Measurements from ENCODE around the gene SLC9C1. TPM values are rescaled to one million over a fixed set of nuclear protein-coding genes. Genes with fewer than 3 reads are reported as not detected.

The SLC9C1 gene
- total and polyA plus RNA-seq, 2 donors (not counting 1 experiment from before 2014, with no cell fraction given) = under 0.01 TPM; not detected in 1

GRCh38 chr3:112315791-112316190 lies 21.8 kb upstream of the SLC9C1 start:
- no peaks in the 10 kb centered on the region for H3K4me1 ChIP-seq (ENCODE audit: control insufficient read depth, extremely low read depth, insufficient read depth, low read length)
- H2AFZ ChIP-seq (ENCODE audit: low read length) = no peak overlapping the region
- H3K9ac ChIP-seq (ENCODE audit: insufficient read depth, low read length) = no peak overlapping the region
- no peaks in the 10 kb centered on the region for H3K36me3 ChIP-seq (ENCODE audit: control insufficient read depth, insufficient read depth, low read length)
- no peak for DNase-seq (ENCODE audit: low read depth in 2 of 2)
- H3K4me3 ChIP-seq (replicated peaks in 1 of 4; ENCODE audit: control extremely low read depth in 1 of 4, insufficient read depth in 1 of 4, low read depth in 3 of 4, low read length in 4 of 4) = no peak overlapping the region
- H3K27ac ChIP-seq (ENCODE audit: insufficient read depth, low read length) = no peak overlapping the region
- TF ChIP-seq, protein P1, sequence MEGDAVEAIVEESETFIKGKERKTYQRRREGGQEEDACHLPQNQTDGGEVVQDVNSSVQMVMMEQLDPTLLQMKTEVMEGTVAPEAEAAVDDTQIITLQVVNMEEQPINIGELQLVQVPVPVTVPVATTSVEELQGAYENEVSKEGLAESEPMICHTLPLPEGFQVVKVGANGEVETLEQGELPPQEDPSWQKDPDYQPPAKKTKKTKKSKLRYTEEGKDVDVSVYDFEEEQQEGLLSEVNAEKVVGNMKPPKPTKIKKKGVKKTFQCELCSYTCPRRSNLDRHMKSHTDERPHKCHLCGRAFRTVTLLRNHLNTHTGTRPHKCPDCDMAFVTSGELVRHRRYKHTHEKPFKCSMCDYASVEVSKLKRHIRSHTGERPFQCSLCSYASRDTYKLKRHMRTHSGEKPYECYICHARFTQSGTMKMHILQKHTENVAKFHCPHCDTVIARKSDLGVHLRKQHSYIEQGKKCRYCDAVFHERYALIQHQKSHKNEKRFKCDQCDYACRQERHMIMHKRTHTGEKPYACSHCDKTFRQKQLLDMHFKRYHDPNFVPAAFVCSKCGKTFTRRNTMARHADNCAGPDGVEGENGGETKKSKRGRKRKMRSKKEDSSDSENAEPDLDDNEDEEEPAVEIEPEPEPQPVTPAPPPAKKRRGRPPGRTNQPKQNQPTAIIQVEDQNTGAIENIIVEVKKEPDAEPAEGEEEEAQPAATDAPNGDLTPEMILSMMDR (conservative IDR thresholded peaks at IDR 0.05 in 1 of 2, IDR thresholded peaks at IDR 0.05 in 1 of 2; ENCODE audit: low read depth in 1 of 2, low read length in 2 of 2) = no peak
- TF ChIP-seq EZH2 (IDR thresholded peaks at IDR 0.05; ENCODE audit: low read length, missing control alignments) = no peak
- no peaks in the 10 kb centered on the region for H3K9me3 ChIP-seq (ENCODE audit: control insufficient read depth, insufficient read depth, low read depth, low read length)
- H3K27me3 ChIP-seq (ENCODE audit: control insufficient read depth, insufficient read depth, low read length) = no peaks in the 10 kb centered on the region
- H3K4me2 ChIP-seq (ENCODE audit: extremely low read depth, insufficient read depth, low read length) = no peak overlapping the region
- H3K79me2 ChIP-seq (ENCODE audit: control insufficient read depth, insufficient read depth, low read length) = no peaks in the 10 kb centered on the region
- H4K20me1 ChIP-seq (ENCODE audit: control insufficient read depth, extremely low read depth, insufficient read depth, low read length) = no peaks in the 10 kb centered on the region

- Histone ChIP-seq H3K4me1 (ENCODE audit: control insufficient read depth, extremely low read depth, insufficient read depth, low read length) (no peaks in the 10 kb centered on the region), H3K9me3 (ENCODE audit: control insufficient read depth, insufficient read depth, low read depth, low read length) (no peaks in the 10 kb centered on the region), H3K27me3 (ENCODE audit: control insufficient read depth, insufficient read depth, low read length) (no peaks in the 10 kb centered on the region), H3K9ac (ENCODE audit: insufficient read depth, low read length) (no peak overlapping the region), H3K36me3 (ENCODE audit: control insufficient read depth, insufficient read depth, low read length) (no peaks in the 10 kb centered on the region), H3K4me2 (ENCODE audit: extremely low read depth, insufficient read depth, low read length) (no peak overlapping the region), H2AFZ (ENCODE audit: low read length) (no peak overlapping the region), H3K27ac (ENCODE audit: insufficient read depth, low read length) (no peak overlapping the region), H3K4me3 (replicated peaks in 1 of 4; ENCODE audit: control extremely low read depth in 1 of 4, insufficient read depth in 1 of 4, low read depth in 3 of 4, low read length in 4 of 4) (no peak overlapping the region), H3K79me2 (ENCODE audit: control insufficient read depth, insufficient read depth, low read length) (no peaks in the 10 kb centered on the region), H4K20me1 (ENCODE audit: control insufficient read depth, extremely low read depth, insufficient read depth, low read length) (no peaks in the 10 kb centered on the region)
- TF ChIP-seq EZH2 (IDR thresholded peaks at IDR 0.05; ENCODE audit: low read length, missing control alignments) = no peak
- TF ChIP-seq, protein P1 (conservative IDR thresholded peaks at IDR 0.05 in 1 of 2, IDR thresholded peaks at IDR 0.05 in 1 of 2; ENCODE audit: low read depth in 1 of 2, low read length in 2 of 2) = no peak
- no peak for DNase-seq (ENCODE audit: low read depth in 2 of 2)
These were observed 20.6 kb upstream of the SLC9C1 start for GRCh38 chr3:112314649-112315048.

DNA sequence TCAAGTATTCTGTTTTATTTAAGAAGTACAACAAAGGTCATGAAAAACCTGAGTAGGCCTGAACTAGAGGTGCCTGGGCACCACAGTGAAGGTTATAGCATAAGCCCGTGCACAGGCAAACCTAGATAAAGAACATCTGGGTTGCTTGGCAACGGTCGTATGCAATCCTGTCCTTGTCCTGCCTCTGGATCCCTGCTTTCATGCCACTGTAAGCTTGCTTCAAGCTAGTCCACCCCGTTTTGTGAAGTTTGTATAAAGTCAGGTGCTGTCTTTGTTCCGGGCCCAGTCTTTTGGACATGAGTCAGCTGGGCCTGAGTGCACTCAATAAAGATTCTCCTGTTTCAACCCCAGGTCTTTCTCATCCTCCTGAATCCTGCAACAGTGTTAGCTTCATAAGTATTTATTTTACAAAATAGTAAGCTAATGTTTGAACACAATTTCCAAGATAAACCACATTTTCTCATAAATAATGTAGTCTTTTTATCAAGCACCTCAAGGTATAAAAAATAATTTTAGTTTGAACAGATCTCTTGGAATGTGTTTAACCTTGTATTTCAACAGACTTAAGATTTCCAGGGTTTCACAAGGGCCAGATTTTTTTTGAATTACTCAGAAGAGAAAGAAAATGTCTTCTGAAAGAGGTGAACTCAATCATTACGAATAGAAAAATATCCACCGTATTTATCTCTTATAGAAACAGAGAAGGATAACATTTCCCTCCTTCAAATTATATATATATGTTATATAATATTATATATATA lies 14.3 kb upstream of the SLC9C1 start:
- no peak overlapping the region for H3K9ac ChIP-seq (ENCODE audit: insufficient read depth, low read length)
- no peaks in the 10 kb centered on the region for H3K36me3 ChIP-seq (ENCODE audit: control insufficient read depth, insufficient read depth, low read length)
- no peaks in the 10 kb centered on the region for H4K20me1 ChIP-seq (ENCODE audit: control insufficient read depth, extremely low read depth, insufficient read depth, low read length)
- peaks cover 2% of the 10 kb centered on the region for H3K4me1 ChIP-seq (ENCODE audit: control insufficient read depth, extremely low read depth, insufficient read depth, low read length)
- H3K4me3 ChIP-seq (replicated peaks in 1 of 4; ENCODE audit: control extremely low read depth in 1 of 4, insufficient read depth in 1 of 4, low read depth in 3 of 4, low read length in 4 of 4) = no peak overlapping the region
- no peak overlapping the region for H2AFZ ChIP-seq (ENCODE audit: low read length)
- TF ChIP-seq EZH2 (IDR thresholded peaks at IDR 0.05; ENCODE audit: low read length, missing control alignments) = no peak
- TF ChIP-seq, protein P1 (conservative IDR thresholded peaks at IDR 0.05 in 1 of 2, IDR thresholded peaks at IDR 0.05 in 1 of 2; ENCODE audit: low read depth in 1 of 2, low read length in 2 of 2) = no peak
- DNase-seq (ENCODE audit: low read depth in 2 of 2) = peak; percentile 39 to 53
- no peaks in the 10 kb centered on the region for H3K9me3 ChIP-seq (ENCODE audit: control insufficient read depth, insufficient read depth, low read depth, low read length)
- no peak overlapping the region for H3K27ac ChIP-seq (ENCODE audit: insufficient read depth, low read length)
- H3K79me2 ChIP-seq (ENCODE audit: control insufficient read depth, insufficient read depth, low read length) = no peaks in the 10 kb centered on the region
- H3K27me3 ChIP-seq (ENCODE audit: control insufficient read depth, insufficient read depth, low read length) = no peaks in the 10 kb centered on the region
- H3K4me2 ChIP-seq (ENCODE audit: extremely low read depth, insufficient read depth, low read length) = no peak overlapping the region
